ENCODE data around the gene LRRC3B.

DNA sequence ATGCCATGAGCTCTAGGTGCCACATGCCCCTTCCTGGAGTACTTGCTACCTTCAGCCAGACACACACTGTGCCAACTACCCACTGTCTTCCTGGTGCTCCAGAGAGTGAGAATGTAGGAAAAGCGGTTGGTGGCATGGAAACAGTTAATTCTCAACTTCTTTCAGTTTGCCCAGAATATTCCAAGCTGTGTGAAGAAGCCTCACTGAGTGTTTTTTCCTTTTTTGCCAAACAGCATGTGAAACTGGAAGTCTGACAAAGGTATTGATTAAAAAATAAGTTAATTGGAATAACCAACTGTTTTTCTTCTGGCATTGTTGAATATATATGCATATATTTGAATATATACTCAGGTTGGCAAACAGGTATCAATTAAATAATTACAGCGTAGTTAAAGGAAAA, 52.8 kb downstream of the LRRC3B start:
- TF ChIP-seq EP300 (IDR thresholded peaks at IDR 0.05) (no peak), CTCF (IDR thresholded peaks at IDR 0.05) (no peak)

All from stomach (tissue), 4 donors.